ENCODE measurements around the gene MAB21L2.

DNA sequence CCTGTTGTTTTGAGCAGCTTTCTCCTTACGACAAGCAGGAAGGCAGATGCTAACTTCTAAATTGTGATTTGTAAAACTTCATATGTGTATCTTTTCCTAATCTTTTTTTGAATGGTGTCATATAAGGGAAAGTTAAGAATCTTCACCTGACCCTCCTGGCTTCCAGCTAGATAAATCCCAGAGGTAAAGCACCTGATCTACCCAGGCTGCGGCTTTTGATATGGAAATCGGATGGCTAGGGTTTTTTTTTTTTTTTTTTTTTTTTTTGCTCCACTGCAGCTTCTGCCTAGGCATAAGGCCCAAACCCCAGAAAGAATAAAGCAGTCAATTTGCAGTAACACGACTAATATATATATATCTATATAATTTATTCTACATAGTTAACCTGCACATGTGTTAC lies 10.0 kb downstream of the MAB21L2 start:
- TF ChIP-seq, protein P1, sequence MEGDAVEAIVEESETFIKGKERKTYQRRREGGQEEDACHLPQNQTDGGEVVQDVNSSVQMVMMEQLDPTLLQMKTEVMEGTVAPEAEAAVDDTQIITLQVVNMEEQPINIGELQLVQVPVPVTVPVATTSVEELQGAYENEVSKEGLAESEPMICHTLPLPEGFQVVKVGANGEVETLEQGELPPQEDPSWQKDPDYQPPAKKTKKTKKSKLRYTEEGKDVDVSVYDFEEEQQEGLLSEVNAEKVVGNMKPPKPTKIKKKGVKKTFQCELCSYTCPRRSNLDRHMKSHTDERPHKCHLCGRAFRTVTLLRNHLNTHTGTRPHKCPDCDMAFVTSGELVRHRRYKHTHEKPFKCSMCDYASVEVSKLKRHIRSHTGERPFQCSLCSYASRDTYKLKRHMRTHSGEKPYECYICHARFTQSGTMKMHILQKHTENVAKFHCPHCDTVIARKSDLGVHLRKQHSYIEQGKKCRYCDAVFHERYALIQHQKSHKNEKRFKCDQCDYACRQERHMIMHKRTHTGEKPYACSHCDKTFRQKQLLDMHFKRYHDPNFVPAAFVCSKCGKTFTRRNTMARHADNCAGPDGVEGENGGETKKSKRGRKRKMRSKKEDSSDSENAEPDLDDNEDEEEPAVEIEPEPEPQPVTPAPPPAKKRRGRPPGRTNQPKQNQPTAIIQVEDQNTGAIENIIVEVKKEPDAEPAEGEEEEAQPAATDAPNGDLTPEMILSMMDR (IDR thresholded peaks at IDR 0.05): no peak
- no peak for TF ChIP-seq POLR2A (IDR thresholded peaks at IDR 0.05)
- no peak for TF ChIP-seq EP300 (IDR thresholded peaks at IDR 0.05)
